Activated CD8-positive, alpha-beta memory T cell treated with anti-CD3 and anti-CD28 coated beads, Interleukin-2, amount 50 U/mL, for 4 hours (primary cell): Measurements from ENCODE around the gene TRPM4.

Experiments used
- DNase-seq: peaks from one replicate; pipeline ENCODE4 v3.0.0-alpha.2; 2020

The TRPM4 gene

DNA sequence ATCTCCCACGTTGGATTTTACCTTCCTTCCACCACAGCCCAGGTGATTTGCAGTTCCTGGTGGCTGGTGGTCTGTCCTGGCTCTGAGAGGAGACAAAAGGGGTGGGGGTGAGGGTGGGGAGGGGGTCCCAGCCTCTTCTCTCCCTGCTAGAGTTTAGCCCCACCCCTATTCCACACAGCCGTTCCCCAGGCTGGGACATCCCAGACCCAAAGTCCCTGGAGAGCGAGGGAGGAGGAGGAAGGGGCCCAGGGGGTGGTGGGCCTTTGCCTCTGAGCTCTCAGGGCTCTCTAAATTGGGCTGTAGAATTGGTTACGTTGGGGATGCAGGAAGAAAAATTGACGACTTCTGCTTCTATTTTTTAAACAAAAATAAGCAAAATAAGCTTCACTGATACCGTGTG, 85.5 kb downstream of the TRPM4 start:
- DNase-seq = no peak

DNA sequence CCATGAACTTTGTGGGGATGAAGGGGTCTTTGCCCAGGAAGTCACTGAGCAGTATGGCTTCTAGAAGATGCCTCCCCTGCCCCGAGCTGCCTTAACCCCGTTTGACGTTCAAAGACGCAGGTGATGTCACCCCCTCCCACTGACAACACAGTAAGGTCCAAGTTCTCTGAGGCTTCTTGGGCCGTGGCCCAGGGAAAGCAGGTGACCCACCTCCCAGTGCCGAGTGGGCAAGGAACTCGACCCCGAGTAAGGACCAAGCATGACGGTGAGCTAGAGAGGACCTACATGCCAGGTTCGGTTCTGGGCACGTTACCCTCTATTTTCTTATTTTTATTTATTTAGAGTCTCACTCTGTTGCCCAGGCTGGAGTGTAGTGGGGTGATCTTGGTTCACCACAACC, 86.1 kb downstream of the TRPM4 start:
- no peak for DNase-seq

- DNase-seq = no peak
Observed at GRCh38 chr19:49244256-49244655, 86.7 kb downstream of the TRPM4 start.

- DNase-seq = no peak
Observed at GRCh38 chr19:49247676-49248075, 90.1 kb downstream of the TRPM4 start.

GRCh38 chr19:49249933-49250332, 92.3 kb downstream of the TRPM4 start:
- DNase-seq = no peak

GRCh38 chr19:49255674-49256073, 98.1 kb downstream of the TRPM4 start:
- DNase-seq = no peak

GRCh38 chr19:49256691-49257090, 99.1 kb downstream of the TRPM4 start:
- DNase-seq = no peak
